A549 (cell line): ENCODE data around the gene C8B. TPM values are rescaled to one million over a fixed set of nuclear protein-coding genes. Genes with fewer than 3 reads are reported as not detected.

ENCODE experiments used
- ATAC-seq, 2 experiments: fragments of 200-7000 bp in 1 of 2; fragments of >200 bp in 1 of 2; cut with Nextera tagmentation in 1 of 2; cut with Tn5 transposase in 1 of 2; 3 replicates each; pipeline versions ENCODE4 v1.8.0 to v1.9.1; 2018 to 2020; ENCODE audit warnings: mild to moderate bottlenecking in 1 of 2, moderate library complexity in 1 of 2
- CTCF ChIA-PET: fragments of 300-600 bp; sonication (Branson Sonifier 250); formaldehyde crosslinking; extraction: SDS; loops from one replicate; lab custom pipeline; 2021; ENCODE audit warnings: antibody characterized with exemption, inconsistent platforms; lab: Yijun Ruan, JAX
- POLR2A ChIA-PET: fragments of 350-600 bp; formaldehyde crosslinking; extraction: SDS; loops from one replicate; lab custom pipeline; 2021; ENCODE audit warnings: antibody characterized with exemption, inconsistent platforms; lab: Yijun Ruan, JAX
- DNase-seq, 2 experiments: peaks; one replicate each; pipeline versions ENCODE4 v3.0.0 to v3.0.0-alpha.2; 2011 to 2016; ENCODE audit warnings: low read depth in 1 of 2, low spot score in 1 of 2
- FAIRE-seq: peaks from 2 replicates; lab custom pipeline; 2011; peaks lifted over from hg19 to GRCh38; lab: Jason Lieb, UNC
- H3K27ac ChIP-seq, 2 experiments: fragments of >200 bp; sonication (Bioruptor Twin); formaldehyde crosslinking; 3 replicates each; pipeline ENCODE4 v1.5.1; 2016 to 2017
- H3K4me1 ChIP-seq: fragments of >200 bp; sonication (Bioruptor Twin); formaldehyde crosslinking; 3 replicates; pipeline ENCODE4 v1.6.1; 2016
- H3K4me2 ChIP-seq: fragments of >200 bp; sonication (Bioruptor Twin); formaldehyde crosslinking; 3 replicates; pipeline ENCODE4 v1.6.1; 2016
- H3K4me3 ChIP-seq: fragments of >200 bp; sonication (Bioruptor Twin); formaldehyde crosslinking; 3 replicates; pipeline ENCODE4 v1.5.1; 2016
- H3K9me3 ChIP-seq: fragments of >200 bp; sonication (Bioruptor Twin); formaldehyde crosslinking; 3 replicates; pipeline ENCODE4 v1.6.1; 2016
- BHLHE40 ChIP-seq: IDR thresholded peaks from 2 replicates; pipeline ENCODE4 v1.6.1; 2012; ENCODE audit warnings: low read depth, low read length, inconsistent platforms
- CHD4 ChIP-seq: fragments of 200-600 bp; sonication (generic); IDR thresholded peaks from 2 replicates; pipeline ENCODE4 v1.6.1; 2016; ENCODE audit warnings: antibody characterized with exemption, mild to moderate bottlenecking, borderline replicate concordance
- EHF ChIP-seq: fragments of 250-450 bp; sonication (Bioruptor Pico); IDR thresholded peaks from 2 replicates; pipeline ENCODE4 v1.5.0; 2020; ENCODE audit warnings: mild to moderate bottlenecking
- ELK1 ChIP-seq: fragments of 150-350 bp; IDR thresholded peaks from 2 replicates; pipeline ENCODE4 v1.6.1; 2014; ENCODE audit warnings: low read depth, mild to moderate bottlenecking, low read length
- FOSB ChIP-seq: fragments of 250-450 bp; sonication (Bioruptor Pico); IDR thresholded peaks from 2 replicates; pipeline ENCODE4 v1.5.0; 2020; ENCODE audit warnings: mild to moderate bottlenecking, moderate library complexity
- FOSL2 ChIP-seq, 2 experiments: fragments of 450-650 bp in 1 of 2; fragments of >200 bp in 1 of 2; sonication (Bioruptor Twin) in 1 of 2; formaldehyde crosslinking; IDR thresholded peaks; 2 replicates each; pipeline versions ENCODE4 v1.5.0 to v1.6.1; 2016 to 2020; ENCODE audit warnings: mild to moderate bottlenecking in 1 of 2, moderate library complexity in 1 of 2
- GATA3 ChIP-seq: IDR thresholded peaks from 2 replicates; pipeline ENCODE4 v1.6.1; 2012; ENCODE audit warnings: borderline replicate concordance
- HDAC2 ChIP-seq: fragments of 200-600 bp; sonication (generic); IDR thresholded peaks from 2 replicates; pipeline ENCODE4 v1.6.1; 2016
- HEYL ChIP-seq: fragments of 250-450 bp; sonication (Bioruptor Pico); IDR thresholded peaks from 2 replicates; pipeline ENCODE4 v1.8.0; 2021; ENCODE audit warnings: mild to moderate bottlenecking, moderate library complexity
- HMGXB4 ChIP-seq: fragments of 250-450 bp; sonication (Bioruptor Pico); IDR thresholded peaks from 2 replicates; pipeline ENCODE4 v1.5.0; 2021; ENCODE audit warnings: mild to moderate bottlenecking, moderate library complexity, borderline replicate concordance
- HOXA7 ChIP-seq: fragments of 250-450 bp; sonication (Bioruptor Pico); IDR thresholded peaks from 2 replicates; pipeline ENCODE4 v1.5.0; 2020; ENCODE audit warnings: mild to moderate bottlenecking, moderate library complexity
- HOXB5 ChIP-seq: fragments of 250-450 bp; sonication (Bioruptor Pico); IDR thresholded peaks from 2 replicates; pipeline ENCODE4 v1.5.0; 2020; ENCODE audit warnings: mild to moderate bottlenecking, moderate library complexity
- JUN ChIP-seq, 2 experiments: fragments of >200 bp; sonication (Bioruptor Twin); formaldehyde crosslinking; IDR thresholded peaks; 2 replicates in 1 of 2; 3 replicates in 1 of 2; pipeline ENCODE4 v1.6.1; 2016 to 2017
- JUNB ChIP-seq: fragments of >200 bp; sonication (Bioruptor Twin); formaldehyde crosslinking; IDR thresholded peaks from 2 replicates; pipeline ENCODE4 v1.6.1; 2016
- KDM1A ChIP-seq: fragments of 200-600 bp; sonication (generic); IDR thresholded peaks from 2 replicates; pipeline ENCODE4 v1.6.1; 2016; ENCODE audit warnings: low read depth, mild to moderate bottlenecking
- MAFK ChIP-seq: fragments of 450-650 bp; IDR thresholded peaks from 2 replicates; pipeline ENCODE4 v1.6.1; 2014; ENCODE audit not compliant: partially characterized antibody
- NR3C1 ChIP-seq: fragments of >200 bp; sonication (Bioruptor Twin); formaldehyde crosslinking; IDR thresholded peaks from 3 replicates; pipeline ENCODE4 v1.6.1; 2017
- POLR2AphosphoS2 ChIP-seq: conservative IDR thresholded peaks from 2 replicates; pipeline ENCODE4 v1.6.1; 2012; ENCODE audit warnings: low read length, improper control_type of control experiment, inconsistent platforms
- RARB ChIP-seq: fragments of 250-450 bp; sonication (Bioruptor Pico); IDR thresholded peaks from 2 replicates; pipeline ENCODE4 v1.8.0; 2021; ENCODE audit warnings: mild to moderate bottlenecking, moderate library complexity
- RCOR1 ChIP-seq: fragments of 150-350 bp; IDR thresholded peaks from 2 replicates; pipeline ENCODE4 v1.6.1; 2014; ENCODE audit warnings: antibody characterized with exemption, low read length, low read depth
- RFX5 ChIP-seq: fragments of 450-650 bp; IDR thresholded peaks from 2 replicates; pipeline ENCODE4 v1.7.1; 2014; ENCODE audit warnings: antibody characterized with exemption, mild to moderate bottlenecking, moderate library complexity
- SREBF2 ChIP-seq: fragments of 450-650 bp; IDR thresholded peaks from 2 replicates; pipeline ENCODE4 v1.6.1; 2014; ENCODE audit warnings: mild to moderate bottlenecking, moderate library complexity
- USF2 ChIP-seq: fragments of 450-650 bp; IDR thresholded peaks from 2 replicates; pipeline ENCODE4 v1.6.1; 2014; ENCODE audit warnings: antibody characterized with exemption
- ZC3H11A ChIP-seq: fragments of 450-650 bp; IDR thresholded peaks from 2 replicates; pipeline ENCODE4 v1.6.1; 2014; ENCODE audit warnings: antibody characterized with exemption, mild to moderate bottlenecking
- ZFP36 ChIP-seq: fragments of 450-650 bp; IDR thresholded peaks from 2 replicates; pipeline ENCODE4 v1.6.1; 2014; ENCODE audit warnings: borderline replicate concordance; ENCODE audit not compliant: partially characterized antibody
- WGBS: methylation state at CpG from one replicate; pipeline ENCODE4 v1.1.6; 2017; ENCODE audit errors: missing lambda C conversion rate; 5-methylcytosine and 5-hydroxymethylcytosine counted together
- polyA plus RNA-seq, 4 experiments: library from polyadenylated mRNA; depleted of rRNA in 3 of 4; stranded (reverse); fragments of >200 nt; fragmentation: RNase III in 1 of 4; extraction: RNeasy Plus Mini Kit Qiagen cat#74134 plus additional on column Dnase treatment in 1 of 4; gene quantifications; 2 replicates in 3 of 4; 3 replicates in 1 of 4; pipeline ENCODE4 v1.2.3, GENCODE V29; 2011 to 2017
- TF ChIP-seq, protein P1 (sequence below): fragments of 200-600 bp; sonication (generic); IDR thresholded peaks from 2 replicates; pipeline ENCODE4 v1.6.1; 2016; ENCODE audit warnings: antibody characterized with exemption, mild to moderate bottlenecking, moderate library complexity
- TF ChIP-seq, protein P2 (sequence below): IDR thresholded peaks from 2 replicates; pipeline ENCODE4 v1.6.1; 2012; ENCODE audit warnings: low read depth, borderline replicate concordance
- TF ChIP-seq, protein P3 (sequence below): fragments of 250-450 bp; sonication (Bioruptor Pico); IDR thresholded peaks from 2 replicates; pipeline ENCODE4 v1.5.0; 2020; ENCODE audit warnings: low read depth, mild to moderate bottlenecking, moderate library complexity

Gene C8B
- polyA plus RNA-seq, 2 of the 4 experiments (the other 2 are of a cell fraction): not detected

- TF ChIP-seq, protein P1, sequence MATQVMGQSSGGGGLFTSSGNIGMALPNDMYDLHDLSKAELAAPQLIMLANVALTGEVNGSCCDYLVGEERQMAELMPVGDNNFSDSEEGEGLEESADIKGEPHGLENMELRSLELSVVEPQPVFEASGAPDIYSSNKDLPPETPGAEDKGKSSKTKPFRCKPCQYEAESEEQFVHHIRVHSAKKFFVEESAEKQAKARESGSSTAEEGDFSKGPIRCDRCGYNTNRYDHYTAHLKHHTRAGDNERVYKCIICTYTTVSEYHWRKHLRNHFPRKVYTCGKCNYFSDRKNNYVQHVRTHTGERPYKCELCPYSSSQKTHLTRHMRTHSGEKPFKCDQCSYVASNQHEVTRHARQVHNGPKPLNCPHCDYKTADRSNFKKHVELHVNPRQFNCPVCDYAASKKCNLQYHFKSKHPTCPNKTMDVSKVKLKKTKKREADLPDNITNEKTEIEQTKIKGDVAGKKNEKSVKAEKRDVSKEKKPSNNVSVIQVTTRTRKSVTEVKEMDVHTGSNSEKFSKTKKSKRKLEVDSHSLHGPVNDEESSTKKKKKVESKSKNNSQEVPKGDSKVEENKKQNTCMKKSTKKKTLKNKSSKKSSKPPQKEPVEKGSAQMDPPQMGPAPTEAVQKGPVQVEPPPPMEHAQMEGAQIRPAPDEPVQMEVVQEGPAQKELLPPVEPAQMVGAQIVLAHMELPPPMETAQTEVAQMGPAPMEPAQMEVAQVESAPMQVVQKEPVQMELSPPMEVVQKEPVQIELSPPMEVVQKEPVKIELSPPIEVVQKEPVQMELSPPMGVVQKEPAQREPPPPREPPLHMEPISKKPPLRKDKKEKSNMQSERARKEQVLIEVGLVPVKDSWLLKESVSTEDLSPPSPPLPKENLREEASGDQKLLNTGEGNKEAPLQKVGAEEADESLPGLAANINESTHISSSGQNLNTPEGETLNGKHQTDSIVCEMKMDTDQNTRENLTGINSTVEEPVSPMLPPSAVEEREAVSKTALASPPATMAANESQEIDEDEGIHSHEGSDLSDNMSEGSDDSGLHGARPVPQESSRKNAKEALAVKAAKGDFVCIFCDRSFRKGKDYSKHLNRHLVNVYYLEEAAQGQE: no peak
- TF ChIP-seq RFX5: no peak
Observed at GRCh38 chr1:57012315-57012714, 46.5 kb upstream of the C8B start (continued).

GRCh38 chr1:57010511-57010910 lies 44.7 kb upstream of the C8B start:
- no peak overlapping the region for H3K27ac ChIP-seq
- CTCF ChIA-PET: no interaction called here
- no peaks in the 10 kb centered on the region for H3K9me3 ChIP-seq
- TF ChIP-seq HOXA7 (CRISPR knock-in tag): no peak
- TF ChIP-seq, protein P2, sequence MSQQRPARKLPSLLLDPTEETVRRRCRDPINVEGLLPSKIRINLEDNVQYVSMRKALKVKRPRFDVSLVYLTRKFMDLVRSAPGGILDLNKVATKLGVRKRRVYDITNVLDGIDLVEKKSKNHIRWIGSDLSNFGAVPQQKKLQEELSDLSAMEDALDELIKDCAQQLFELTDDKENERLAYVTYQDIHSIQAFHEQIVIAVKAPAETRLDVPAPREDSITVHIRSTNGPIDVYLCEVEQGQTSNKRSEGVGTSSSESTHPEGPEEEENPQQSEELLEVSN: no peak
- no peak for TF ChIP-seq HEYL (CRISPR knock-in tag)
- TF ChIP-seq MAFK: no peak
- TF ChIP-seq EHF (CRISPR knock-in tag): no peak
- TF ChIP-seq USF2: no peak
- TF ChIP-seq FOSB (CRISPR knock-in tag): no peak
- no peak for TF ChIP-seq POLR2AphosphoS2
- no peak for TF ChIP-seq ELK1
- no peak for TF ChIP-seq HOXB5 (CRISPR knock-in tag)
- no peak for TF ChIP-seq HDAC2
- TF ChIP-seq SREBF2: no peak
- TF ChIP-seq FOSL2 (IDR thresholded peaks at IDR 0.05): no peak
- TF ChIP-seq FOSL2 (CRISPR knock-in tag; IDR thresholded peaks at IDR 0.05): no peak
- no peak for TF ChIP-seq KDM1A
- TF ChIP-seq, all 56 proteins: peak for 0
- Histone ChIP-seq H3K4me1 (no peaks in the 10 kb centered on the region), H3K4me3 (no peak overlapping the region), H3K4me2 (no peak overlapping the region)
- FAIRE-seq: no peak
- POLR2A ChIA-PET: no interaction called here
- 33% methylated on average over 4 of the region's 4 CpGs for WGBS
- no peak for ATAC-seq
- DNase-seq: no peak

DNA sequence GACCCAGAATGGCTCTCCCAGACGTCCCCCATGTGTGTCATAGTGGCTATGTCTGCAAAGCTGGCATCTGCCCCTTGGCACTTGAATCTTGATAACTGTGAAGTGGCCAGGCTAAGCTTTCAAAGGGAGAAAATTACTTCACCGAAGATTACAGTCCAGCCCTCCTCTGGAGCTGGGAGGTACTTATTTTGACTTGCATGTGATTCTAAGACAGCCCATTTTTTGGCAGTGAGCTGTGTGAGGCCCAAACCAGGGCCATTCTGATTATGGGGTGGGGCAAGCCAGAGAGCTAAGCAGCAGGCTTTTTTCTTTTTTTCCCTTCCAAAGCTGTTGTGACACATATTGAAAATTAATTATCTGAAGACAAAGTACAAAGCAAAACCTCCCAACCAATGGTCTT lies 42.1 kb upstream of the C8B start:
- no peak overlapping the region for H3K4me2 ChIP-seq
- CTCF ChIA-PET: interaction anchor here (0.8 kb wide), 1 partner anchor 12 kb away, joined by 3 read pairs; no protein-coding TSS in a partner anchor

More for the DNA sequence above, 42.1 kb upstream of the C8B start:
- no peaks in the 10 kb centered on the region for H3K9me3 ChIP-seq
- H3K4me3 ChIP-seq: no peak overlapping the region
- POLR2A ChIA-PET: no interaction called here
- H3K27ac ChIP-seq: no peak overlapping the region
- DNase-seq (no peak), ATAC-seq (no peak), FAIRE-seq (no peak)
- 0% methylated on average over 2 of the region's 2 CpGs for WGBS
- H3K4me1 ChIP-seq: no peaks in the 10 kb centered on the region
- TF ChIP-seq RCOR1: no peak
- no peak for TF ChIP-seq RARB (CRISPR knock-in tag)
- TF ChIP-seq ZFP36: no peak
- TF ChIP-seq KDM1A: no peak
- TF ChIP-seq NR3C1: no peak
- TF ChIP-seq FOSL2 (IDR thresholded peaks at IDR 0.05): no peak
- no peak for TF ChIP-seq FOSL2 (CRISPR knock-in tag; IDR thresholded peaks at IDR 0.05)
- no peak for TF ChIP-seq JUNB
- TF ChIP-seq CHD4: no peak
- no peak for TF ChIP-seq ZC3H11A
- TF ChIP-seq HEYL (CRISPR knock-in tag): no peak
- TF ChIP-seq, protein P3, sequence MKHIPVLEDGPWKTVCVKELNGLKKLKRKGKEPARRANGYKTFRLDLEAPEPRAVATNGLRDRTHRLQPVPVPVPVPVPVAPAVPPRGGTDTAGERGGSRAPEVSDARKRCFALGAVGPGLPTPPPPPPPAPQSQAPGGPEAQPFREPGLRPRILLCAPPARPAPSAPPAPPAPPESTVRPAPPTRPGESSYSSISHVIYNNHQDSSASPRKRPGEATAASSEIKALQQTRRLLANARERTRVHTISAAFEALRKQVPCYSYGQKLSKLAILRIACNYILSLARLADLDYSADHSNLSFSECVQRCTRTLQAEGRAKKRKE (CRISPR knock-in tag): no peak
- no peak for TF ChIP-seq BHLHE40
- no peak for TF ChIP-seq JUN (IDR thresholded peaks at IDR 0.05)
- no peak for TF ChIP-seq HMGXB4 (CRISPR knock-in tag)
- no peak for TF ChIP-seq GATA3
